ENCODE data around the gene OR6J1. TPM values are rescaled to one million over a fixed set of nuclear protein-coding genes. Genes with fewer than 3 reads are reported as not detected.
"Not testable (repeated sequence)": the region's sequence is repeated elsewhere in the genome, so short reads cannot be mapped to it uniquely, and the experiment has no call there.

Gene OR6J1
- total RNA-seq, 1 experiment from 2014 or later = not detected

DNA sequence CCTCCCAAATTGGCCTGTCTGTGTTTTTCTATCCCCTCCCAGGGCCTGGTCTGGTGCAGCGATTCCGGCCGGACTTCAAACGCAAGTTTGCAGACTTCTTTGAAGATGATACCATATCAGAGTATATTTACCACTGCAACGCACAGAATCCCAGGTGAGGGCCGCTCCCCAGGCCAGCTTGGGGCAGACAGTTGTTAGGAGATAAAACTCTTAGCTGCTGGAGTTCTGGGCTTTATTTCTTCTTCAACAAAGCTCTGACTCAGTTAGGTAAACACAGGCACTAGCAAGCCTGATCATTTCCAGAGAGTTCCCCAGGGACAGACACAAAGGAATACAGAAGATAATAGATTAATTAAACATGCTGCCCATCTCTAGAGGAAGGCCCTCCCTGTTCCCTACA, 37.8 kb downstream of the OR6J1 start:
- DNase-seq (ENCODE audit: low read depth) = no peak

DNA sequence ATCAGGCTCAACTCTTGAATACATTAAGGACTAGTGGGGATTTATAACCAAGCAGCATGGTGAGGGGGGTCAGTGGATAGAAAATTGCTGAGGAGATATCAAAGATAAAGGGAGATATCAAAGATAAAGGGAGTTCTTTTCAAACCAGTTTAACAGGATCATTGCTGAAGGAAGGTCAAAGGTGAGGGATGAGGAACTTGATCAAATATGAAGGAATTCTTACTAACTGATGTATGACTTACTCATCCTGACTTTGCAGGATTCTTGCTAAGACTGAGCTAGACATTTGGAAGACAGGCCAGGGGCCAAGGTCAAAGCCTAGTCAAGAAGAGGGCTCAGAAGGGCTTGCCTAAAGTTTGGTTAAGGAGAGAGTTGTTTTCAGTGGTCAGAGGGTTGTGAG, 41.3 kb downstream of the OR6J1 start:
- no peak for DNase-seq (ENCODE audit: low read depth)

DNA sequence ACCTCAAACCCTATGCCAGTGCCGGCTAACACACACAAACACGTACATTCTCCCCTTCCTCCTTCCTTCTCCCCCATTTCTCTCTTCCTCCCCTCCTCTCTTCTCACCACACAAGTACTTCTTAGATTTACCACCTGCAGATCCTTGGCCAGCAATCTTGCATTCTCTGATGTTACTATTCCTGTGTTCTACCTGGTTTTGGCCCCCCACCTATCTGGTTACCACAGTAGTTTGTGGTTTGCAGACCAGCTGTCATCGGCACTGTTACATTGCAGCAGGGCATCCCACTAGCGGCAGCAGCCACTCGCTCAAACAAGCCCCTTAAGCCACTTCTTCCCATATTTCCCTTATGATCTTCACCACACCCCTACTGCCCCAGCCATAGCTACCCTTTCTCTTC, 42.2 kb downstream of the OR6J1 start:
- DNase-seq (ENCODE audit: low read depth) = no peak

DNA sequence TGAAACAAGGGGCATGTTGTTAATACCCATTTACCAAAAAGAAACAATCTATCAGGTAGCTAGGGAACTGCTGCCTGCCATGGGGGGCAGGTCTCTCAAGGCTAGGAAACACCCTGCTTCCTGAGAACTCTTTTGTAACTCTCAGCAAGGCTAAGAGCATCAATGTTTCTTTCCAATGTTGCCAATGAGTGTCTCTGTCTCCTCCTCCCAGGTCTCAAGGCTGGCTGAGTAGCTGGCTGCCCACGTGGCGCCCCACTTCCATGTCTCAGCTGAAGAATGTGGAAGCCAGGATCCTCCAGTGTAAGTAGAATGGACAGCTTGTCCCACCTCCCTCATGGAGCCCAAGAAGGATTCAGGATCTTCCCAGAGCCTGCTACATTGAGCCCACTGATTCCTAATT, 42.7 kb downstream of the OR6J1 start:
- no peak for DNase-seq (ENCODE audit: low read depth)

DNA sequence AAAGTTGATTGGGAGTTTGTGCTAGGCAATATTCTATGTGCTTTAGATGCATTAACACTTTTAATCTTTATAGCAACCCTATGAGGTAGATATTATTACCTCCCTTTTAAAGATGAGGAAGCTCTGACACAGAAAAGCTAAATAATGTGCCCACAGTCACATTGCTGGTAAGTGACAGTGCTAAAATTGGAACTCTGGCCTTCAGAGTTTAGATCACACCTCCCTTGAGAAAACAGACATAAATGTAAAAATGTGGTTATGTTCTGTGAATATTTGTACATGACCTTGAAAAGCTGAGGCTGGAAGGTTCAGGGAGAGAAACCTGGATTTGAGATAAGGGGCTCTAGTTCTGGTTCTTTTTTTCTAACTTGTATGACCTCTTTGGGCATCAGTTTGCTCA, 44.1 kb downstream of the OR6J1 start:
- DNase-seq (ENCODE audit: low read depth) = no peak

DNA sequence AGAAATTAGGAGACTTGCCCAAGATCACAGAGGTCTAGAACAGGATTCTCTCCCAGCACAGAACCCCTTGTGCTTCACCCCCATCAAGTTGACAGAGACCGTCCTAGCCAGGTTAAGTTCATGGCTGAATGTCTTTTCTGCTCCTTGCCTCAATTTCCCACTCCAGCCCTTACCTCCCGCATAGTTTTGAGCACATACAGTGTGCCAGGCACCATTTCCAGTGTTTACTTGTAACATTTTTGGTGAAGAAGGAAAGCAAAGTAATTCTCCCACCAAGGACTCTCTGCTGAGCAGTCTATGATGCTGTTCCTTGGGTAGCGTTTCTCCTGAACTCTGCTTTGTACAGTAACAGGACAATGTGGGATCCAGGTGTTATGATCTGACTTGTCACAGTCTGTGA, 44.8 kb downstream of the OR6J1 start:
- DNase-seq (ENCODE audit: low read depth) = no peak

DNA sequence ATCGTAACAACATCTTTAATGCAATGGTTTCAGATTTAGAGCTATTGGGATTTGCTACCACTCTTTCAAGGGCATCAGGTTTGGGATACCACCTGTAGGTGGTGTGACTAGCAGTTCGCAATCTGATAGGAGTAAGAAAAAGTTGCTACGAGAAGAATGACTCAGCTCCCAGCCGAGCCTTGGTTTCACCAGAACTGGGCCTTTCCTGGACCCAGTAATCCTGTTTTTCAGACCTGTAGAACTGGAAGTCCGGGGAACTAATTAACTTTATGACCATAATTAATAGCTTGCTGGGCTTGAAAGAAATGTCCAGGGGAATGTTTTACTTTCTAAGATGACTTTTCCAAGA, 45.3 kb downstream of the OR6J1 start:
- DNase-seq (ENCODE audit: low read depth) = peak; percentile 67

DNA sequence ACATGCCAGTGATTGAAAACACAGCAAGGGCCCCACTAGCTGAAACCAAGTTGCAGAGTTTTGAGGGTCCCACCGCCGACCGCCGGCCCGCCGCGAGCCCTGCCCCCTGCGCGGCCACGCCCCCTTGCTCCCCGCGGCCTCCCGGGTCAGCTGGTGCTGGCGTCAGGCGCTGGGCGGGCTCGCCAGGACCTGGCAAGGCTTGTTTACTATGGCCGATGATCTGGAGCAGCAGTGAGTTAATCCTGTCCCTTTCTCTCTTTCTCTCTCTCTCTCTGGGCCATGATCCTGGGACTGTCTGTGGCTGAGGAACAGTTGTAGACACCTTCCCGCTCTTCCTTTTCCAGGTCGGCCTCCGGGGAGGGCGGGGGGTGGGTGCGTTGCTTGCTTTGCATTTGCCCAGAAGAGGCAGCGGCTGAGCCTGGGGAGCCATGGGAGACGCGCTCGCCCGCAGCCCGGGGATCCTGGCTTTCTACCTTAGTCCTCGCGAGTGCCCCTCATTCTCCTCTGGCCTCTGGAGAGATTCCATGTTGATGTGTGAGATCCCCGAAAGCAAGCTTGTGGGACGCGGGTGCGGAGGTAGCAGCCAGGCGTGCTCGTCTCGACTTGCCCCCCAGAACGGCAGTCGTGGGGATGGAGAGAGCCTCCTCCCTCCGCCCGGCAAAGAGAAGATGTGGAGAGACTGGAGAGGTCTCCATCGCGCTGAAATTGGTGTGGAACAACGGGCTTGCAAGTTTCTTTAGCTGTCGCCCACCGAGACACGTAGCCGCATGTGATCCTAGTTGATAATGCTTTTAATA, 45.9 kb downstream of the OR6J1 start, which contains the start of gene ABHD4:
Gene ABHD4, plus strand, starts transcription at position 202 of the 797 bp plus-strand sequence. Its CDS starts 7 bp downstream, at position 209.
- DNase-seq (ENCODE audit: low read depth) = peak; percentile 84

DNA sequence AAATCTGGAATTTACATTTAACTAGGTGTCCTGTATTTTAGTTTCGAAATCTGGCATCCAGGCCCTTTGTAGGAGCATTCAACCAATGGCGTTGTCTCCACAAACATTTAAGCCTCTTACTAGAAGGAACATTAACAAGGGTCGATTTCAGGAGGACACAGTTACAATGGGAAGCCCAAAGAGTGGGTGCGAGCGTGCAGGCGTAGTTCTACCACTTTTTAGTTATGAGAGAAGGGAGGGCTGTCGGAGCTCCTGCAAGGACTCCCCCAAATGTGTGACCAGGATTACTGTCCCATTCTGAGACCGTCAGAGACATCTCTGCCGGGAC, 46.4 kb downstream of the OR6J1 start:
- no peak for DNase-seq (ENCODE audit: low read depth)

DNA sequence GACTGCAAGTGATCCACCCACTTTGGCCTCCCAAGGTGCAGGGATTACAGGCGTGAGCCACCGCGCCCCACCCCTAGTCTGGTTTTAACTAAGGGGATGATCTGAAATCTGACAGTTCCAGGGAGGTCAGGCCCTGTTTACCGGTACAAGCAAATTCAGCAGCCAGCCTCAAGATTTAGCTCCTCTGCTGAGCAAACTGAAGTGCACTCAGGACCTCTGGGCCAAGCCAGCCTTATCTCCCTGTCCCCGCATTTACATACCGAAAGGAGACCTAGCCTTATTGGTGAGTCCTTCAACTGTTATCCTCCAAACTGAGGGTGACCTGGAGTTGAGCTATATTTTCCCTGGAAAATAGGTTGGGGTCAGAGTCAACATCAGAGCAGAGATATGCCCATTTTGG, 46.9 kb downstream of the OR6J1 start:
- no peak for DNase-seq (ENCODE audit: low read depth)

DNA sequence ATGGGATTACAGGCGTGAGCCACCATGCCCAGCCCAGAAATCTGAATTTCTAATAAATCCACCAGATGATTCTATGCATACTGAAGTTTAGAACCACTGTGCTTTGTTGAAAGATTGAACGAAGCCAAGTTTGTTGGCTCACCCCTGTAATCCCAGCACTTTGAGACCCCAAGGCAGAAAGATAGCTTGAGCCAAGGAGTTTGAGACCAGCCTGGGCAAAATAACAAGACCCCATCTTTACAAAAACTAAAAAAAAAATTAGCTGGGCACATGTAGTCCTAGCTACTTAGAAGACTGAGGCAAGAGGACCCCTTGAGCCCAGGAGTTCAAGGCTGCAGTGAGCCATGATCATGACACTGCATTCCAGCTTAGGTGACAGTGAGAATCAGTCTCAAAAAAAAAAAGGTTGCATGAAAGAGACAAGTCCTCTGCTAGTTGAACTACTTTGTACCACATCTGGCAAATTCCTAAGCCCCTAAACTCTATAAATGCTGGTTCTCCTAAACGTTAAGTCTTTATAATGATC, 47.7 kb downstream of the OR6J1 start:
- DNase-seq (ENCODE audit: low read depth) = no peak

DNA sequence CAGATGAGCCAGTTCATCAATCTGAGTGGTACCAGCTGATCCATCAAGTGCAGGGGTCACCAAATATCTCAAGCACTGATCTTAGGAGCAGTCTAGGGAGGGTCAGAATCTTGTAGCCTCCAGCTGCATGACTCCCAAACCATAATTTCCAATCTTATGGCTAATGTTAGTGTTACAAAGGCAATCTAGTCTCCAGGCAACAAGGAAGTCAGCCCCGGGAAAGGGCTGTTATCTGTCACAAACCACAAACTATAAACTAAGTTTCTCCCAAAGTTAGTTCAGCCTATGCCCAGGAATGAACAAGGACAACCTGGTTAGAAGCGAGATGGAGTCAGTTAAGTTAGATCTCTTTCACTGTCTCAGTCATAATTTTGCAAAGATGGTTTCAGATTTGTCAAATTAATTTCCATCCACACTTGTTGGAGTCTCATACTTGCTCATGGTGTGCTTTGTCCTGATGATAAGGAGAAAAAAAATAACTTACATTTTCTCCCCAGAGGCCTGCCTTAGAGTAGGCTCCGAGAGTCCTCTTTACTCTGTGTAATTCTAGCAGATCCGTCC, 49.9 kb downstream of the OR6J1 start:
- peak; percentile 58 for DNase-seq (ENCODE audit: low read depth)

DNA sequence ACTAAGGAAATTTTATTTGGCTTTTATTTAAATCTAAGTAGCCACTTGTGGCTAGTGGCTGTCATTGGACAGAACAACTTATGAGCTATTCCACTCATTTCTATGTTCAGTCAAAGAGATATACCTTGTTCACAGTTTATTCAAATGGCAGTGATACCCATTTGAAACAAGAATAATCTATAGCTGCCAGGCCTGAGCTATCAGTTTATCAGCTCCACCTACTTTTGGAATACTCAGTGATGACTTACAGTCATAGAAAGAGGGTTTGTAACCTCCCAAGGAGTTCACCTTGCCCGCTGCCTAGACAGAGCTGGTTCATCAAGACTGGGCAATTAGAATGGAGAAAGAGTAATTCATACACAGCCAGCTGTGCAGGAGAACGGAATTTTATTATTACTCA, 50.6 kb downstream of the OR6J1 start:
- DNase-seq (ENCODE audit: low read depth) = no peak

DNA sequence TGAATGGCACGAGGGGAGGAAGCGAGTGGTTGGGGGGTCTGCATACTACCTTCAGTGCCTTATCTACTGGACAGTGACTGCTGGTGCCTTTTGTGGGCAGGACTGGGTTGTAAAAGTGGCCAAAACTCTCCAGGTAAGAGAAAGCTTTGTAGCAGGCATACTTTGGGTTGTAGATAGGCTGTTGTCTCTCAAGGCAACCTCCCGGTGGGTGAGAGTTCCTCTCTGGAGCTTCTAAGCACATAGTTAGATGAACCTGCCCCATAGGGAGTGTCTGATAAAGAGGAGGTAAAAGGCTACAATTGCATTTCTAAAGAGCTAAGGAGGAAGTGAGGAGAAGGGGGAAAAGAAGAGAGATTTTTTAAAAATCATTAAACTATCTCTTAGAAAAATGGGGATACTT, 51.0 kb downstream of the OR6J1 start:
- DNase-seq (ENCODE audit: low read depth) = no peak

DNA sequence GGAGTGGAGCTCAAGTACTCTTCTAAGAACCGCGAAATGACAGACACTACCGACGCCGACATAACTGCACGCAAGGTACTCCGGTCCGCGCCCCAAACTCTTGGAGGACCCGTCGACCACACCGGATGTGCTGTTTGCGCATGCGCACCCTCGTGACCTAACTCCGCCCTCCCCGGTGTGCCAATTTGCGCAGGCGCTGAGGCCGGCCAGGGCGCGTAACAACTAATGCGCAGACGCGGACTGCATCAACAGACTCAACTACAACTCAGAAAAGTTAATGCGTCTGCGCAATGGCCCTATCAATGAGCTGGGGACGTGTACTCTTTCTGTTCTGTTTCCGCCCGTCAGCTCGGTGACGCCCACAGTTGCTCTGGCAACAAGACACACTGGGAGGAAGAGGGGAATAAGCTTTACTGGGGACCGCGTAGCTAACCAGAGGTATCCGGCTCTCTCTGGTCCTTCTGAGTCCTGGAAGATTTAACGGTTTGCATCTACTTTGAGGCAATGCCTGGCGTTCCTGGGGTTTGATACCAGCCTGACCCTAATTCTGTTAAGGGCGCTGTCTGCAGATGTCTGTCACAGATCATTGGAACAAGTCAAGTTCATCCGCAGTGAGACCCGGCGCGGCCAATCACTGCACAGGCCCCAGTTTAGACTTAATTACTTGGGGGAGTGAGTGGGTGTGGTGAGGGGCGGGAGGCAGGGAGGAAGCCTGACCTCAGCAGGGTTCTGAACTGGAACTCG, 54.9 kb downstream of the OR6J1 start, which contains the start of gene DAD1:
Gene DAD1, minus strand, starts transcription at position 129 of the 744 bp plus-strand sequence. Its CDS starts 67 bp downstream, at position 62.
- peak; percentile 100 for DNase-seq (ENCODE audit: low read depth)

DNA sequence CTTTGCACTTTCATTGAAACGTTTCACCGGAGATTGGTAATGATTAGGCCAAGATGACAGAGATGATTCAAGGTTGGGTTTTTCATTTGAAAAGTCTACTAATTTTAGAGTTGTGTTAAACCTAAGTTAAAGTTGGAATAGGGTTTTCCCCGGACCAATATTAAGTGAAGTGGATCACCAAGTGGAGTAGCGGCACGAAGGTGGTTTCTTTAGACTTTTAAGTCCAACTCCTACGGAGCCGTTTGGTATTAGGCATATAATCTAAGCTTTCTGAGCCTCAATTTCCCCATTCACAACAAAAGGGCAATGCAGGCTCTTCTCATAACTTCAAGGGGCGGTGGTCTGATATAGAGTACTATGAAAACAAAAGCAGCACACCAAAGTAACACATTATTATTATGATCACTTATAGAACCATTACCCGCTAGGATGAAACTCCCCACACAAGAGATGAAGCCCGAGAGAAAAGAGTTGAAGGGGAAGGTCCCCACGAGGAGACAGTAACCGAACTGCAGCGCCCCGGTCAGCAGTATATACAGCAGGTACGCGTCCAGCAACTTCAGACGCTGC, 55.5 kb downstream of the OR6J1 start:
- DNase-seq (ENCODE audit: low read depth) = no peak

DNA sequence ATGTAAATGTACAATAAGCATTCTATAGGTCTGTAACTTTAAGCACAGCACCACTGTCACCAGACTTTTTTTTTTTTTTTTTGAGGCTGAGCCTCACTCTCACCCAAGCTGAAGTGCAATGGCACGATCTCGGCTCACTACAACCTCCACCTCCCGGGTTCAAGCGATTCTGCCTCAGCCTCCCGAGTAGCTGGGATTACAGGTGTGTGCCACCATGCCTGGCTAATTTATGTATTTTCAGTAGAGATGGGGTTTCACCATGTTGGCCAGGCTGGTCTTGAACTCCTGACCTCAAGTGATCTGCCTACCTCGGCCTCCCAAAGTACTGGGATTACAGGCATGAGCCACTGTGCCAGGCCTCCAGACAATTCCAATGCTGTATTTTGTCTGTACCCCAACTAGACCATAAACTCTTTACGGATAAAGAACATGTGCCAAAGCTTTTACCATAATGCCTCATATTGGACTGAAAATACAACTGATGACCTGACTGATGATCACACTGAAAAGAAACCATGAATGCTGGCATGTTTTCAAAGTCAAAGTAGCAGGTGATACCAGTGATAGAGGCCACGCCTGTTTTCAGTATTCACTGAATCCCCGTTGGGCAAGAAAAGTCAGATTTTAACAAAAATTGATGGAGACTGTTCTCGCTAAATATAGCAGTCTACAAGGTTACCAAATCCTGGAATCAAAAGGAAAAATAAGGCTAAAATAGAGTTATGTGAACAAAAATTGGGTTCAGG, 56.3 kb downstream of the OR6J1 start:
- DNase-seq (ENCODE audit: low read depth) = not testable (repeated sequence)

DNA sequence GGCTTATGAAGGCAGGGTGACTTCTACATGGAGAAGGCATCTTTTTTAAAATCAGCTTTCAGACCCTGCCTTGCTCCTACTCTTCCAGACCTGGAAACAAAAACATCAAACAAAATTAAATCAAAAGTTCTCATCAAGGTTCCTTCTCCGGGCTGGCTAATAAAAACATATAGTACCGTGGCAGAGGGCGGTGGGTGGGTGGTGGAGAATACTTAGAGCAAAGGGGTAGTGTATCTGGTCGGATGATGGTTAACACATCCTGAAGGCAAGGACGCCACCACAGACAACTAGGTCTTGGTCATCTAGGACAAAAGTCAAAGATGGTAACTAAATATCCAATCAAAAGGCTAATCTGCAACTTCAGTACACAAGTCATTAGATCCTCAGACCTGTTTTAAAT, 56.9 kb downstream of the OR6J1 start:
- no peak for DNase-seq (ENCODE audit: low read depth)

DNA sequence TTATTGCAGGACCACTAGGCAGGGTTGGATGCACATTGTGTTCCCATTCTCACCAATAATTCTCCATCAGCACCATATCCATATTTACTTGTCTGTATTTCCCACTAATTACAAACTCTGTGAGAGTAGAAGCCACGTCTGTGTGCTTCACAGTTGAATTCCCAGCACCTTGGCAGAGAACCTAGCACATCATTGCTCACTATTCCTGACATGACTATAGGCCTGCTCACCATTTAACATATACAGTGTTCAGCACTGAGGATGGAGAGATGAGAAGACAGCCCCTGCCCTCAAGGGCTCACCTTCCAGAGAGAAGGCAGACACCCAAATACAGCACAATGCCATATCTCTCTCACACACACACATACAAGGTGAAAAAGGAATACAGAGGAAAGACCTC, 60.2 kb downstream of the OR6J1 start:
- no peak for DNase-seq (ENCODE audit: low read depth)

Measured in Daoy (cell line).